ENCODE measurements around the gene CHRND.

The CHRND gene

GRCh38 chr2:232504438-232504837 is 21.5 kb upstream of the CHRND start:
- no peak for DNase-seq (ENCODE audit: low spot score)

DNA sequence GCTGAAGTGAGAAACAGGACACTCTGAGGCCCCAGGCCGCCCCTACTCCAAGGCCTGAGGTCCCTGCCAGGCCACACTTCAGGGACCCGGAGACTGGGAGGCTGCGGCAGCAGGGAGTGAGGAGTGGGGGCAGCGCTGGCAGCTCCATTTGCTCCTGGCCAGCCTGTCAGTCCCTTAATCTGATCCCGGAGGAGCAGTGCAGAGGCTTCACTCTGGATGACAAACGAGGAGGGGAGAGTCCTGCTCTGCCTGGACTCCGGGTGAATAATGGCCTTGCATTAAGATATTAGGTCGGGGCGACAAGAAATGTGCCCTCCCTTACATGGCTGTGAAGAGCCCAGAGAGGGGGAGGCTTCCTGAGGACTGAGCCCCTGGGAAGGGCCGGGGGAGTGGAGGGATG is 20.1 kb upstream of the CHRND start:
- DNase-seq (ENCODE audit: low spot score) = no peak

GRCh38 chr2:232506709-232507108 is 19.3 kb upstream of the CHRND start:
- no peak for DNase-seq (ENCODE audit: low spot score)

GRCh38 chr2:232508251-232508650 is 17.7 kb upstream of the CHRND start:
- no peak for DNase-seq (ENCODE audit: low spot score)

GRCh38 chr2:232511336-232511890 is 14.5 kb upstream of the CHRND start:
- no peak for DNase-seq (ENCODE audit: low spot score)

GRCh38 chr2:232512602-232513001 is 13.4 kb upstream of the CHRND start:
- DNase-seq (ENCODE audit: low spot score) = no peak

GRCh38 chr2:232513353-232513752 is 12.6 kb upstream of the CHRND start:
- no peak for DNase-seq (ENCODE audit: low spot score)

- DNase-seq (ENCODE audit: low spot score) = no peak
Measured at GRCh38 chr2:232515639-232516038, 10.3 kb upstream of the CHRND start.

GRCh38 chr2:232516551-232516950 is 9.4 kb upstream of the CHRND start:
- peak; percentile 13 for DNase-seq (ENCODE audit: low spot score)

GRCh38 chr2:232518844-232519243 is 7.1 kb upstream of the CHRND start:
- DNase-seq (ENCODE audit: low spot score) = no peak

- DNase-seq (ENCODE audit: low spot score) = no peak
Measured at GRCh38 chr2:232519581-232520438, 6.2 kb upstream of the CHRND start, which contains the start of gene PRSS56. Gene PRSS56, plus strand, starts transcription at chr2:232520388. Its CDS starts 211 bp downstream, at chr2:232520599.

DNA sequence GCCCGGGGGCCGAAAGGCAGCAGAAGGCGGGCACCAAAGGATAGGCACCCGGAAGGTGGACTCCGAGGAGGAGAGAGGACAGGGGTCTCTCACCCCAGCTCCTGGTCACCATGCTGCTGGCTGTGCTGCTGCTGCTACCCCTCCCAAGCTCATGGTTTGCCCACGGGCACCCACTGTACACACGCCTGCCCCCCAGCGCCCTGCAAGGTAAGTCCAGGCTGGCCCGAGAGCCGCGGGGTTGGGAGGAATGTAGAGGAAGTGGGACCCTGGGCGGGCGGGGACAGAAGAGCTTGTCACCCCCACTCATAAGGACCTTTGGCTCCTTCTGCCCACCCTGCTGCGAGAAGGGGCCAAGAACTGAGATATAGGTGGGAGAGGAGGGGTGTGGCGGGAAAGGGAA is 5.5 kb upstream of the CHRND start:
- DNase-seq (ENCODE audit: low spot score) = no peak

GRCh38 chr2:232521098-232521497 is 4.9 kb upstream of the CHRND start:
- DNase-seq (ENCODE audit: low spot score) = no peak

GRCh38 chr2:232521959-232522622 is 3.9 kb upstream of the CHRND start:
- DNase-seq (ENCODE audit: low spot score) = peak; percentile 21

DNA sequence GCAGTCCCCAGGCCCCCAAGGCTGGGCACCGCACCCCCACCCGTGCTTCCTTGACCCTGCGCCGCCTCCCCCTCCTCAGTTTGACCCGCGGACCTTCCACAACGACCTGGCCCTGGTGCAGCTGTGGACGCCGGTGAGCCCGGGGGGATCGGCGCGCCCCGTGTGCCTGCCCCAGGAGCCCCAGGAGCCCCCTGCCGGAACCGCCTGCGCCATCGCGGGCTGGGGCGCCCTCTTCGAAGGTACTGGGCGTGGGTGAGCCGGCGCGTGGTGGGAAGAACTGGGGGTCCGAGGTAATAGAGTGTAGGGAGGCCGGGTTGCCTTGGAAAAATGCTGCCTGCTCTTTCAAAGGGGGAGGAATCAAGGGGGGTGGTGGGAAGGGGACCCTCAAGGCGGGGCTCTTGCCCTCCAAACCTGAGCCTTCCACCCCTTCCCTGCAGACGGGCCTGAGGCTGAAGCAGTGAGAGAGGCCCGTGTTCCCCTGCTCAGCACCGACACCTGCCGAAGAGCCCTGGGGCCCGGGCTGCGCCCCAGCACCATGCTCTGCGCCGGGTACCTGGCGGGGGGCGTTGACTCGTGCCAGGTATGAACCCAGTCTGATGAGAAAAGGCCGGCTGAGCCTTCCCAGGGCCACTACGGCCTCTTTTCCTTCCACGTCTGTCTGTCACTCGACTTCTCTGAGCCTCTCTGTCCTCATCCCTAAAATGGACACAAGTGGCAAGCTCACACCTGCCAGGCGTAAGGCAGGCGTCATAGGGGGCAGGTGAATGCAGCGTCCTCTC is 3.1 kb upstream of the CHRND start:
- DNase-seq (ENCODE audit: low spot score) = no peak

- DNase-seq (ENCODE audit: low spot score) = no peak
Measured at GRCh38 chr2:232523402-232523681, 2.6 kb upstream of the CHRND start.

DNA sequence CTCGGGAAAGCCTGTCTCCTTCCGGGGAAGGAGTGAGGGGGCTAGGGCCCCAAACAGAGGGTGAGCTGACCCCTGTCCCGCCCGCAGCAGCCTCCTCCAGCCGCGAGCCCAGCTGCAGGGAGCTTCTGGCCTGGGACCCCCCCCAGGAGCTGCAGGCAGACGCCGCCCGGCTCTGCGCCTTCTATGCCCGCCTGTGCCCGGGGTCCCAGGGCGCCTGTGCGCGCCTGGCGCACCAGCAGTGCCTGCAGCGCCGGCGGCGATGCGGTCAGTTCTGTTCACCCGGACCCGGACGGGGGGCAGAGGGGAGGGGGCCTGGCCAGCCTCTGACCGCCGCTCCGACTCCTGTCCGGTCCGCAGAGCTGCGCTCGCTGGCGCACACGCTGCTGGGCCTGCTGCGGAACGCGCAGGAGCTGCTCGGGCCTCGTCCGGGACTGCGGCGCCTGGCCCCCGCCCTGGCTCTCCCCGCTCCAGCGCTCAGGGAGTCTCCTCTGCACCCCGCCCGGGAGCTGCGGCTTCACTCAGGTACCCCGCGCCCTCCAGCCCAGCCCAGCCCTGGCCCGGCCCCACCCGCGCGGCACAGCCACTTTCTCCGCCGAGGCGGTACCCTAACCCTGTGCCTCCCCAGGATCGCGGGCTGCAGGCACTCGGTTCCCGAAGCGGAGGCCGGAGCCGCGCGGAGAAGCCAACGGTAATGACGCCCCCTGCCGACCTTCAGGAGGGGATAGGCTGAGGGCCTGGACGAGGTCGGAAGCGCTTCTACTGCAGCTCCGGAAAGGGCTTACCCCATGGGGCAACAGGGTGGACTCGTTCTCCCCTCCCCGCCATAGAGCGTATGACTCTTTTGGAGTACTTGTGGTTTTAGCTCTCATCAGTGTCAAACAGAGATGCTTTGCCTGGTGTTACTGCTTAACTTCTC is 2.0 kb upstream of the CHRND start:
- peak; percentile 48 for DNase-seq (ENCODE audit: low spot score)

DNA sequence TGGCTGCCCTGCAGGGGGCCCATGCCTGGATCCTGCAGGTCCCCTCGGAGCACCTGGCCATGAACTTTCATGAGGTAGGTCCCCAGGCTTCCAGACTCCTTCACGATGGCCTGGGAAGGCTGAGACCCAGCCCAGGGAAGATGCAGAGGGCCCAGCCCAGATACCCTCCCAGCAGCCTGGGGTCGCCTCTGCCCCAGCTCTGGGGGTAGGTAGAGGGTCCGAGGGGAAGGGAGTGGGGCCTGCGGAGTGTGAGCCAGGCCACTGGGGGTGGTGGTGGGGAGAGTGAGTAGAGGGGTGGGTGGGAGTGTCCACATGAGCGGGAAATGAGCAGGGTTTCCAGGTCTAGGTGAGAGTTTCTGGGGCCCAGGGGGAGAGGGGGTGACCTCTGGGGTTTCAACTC is 1.2 kb upstream of the CHRND start:
- no peak for DNase-seq (ENCODE audit: low spot score)

DNA sequence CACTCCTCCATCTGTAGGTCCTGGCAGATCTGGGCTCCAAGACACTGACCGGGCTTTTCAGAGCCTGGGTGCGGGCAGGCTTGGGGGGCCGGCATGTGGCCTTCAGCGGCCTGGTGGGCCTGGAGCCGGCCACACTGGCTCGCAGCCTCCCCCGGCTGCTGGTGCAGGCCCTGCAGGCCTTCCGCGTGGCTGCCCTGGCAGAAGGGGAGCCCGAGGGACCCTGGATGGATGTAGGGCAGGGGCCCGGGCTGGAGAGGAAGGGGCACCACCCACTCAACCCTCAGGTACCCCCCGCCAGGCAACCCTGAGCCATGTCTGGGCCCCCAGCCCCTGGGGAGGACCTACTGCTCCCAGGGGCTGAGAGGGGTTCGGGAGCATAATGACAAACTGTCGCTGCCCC is 761 bp upstream of the CHRND start:
- DNase-seq (ENCODE audit: low spot score) = no peak

- DNase-seq (ENCODE audit: low spot score) = no peak
Measured at GRCh38 chr2:232526372-232526941, 497 bp downstream of the CHRND start.

GRCh38 chr2:232527905-232528470 is 2.0 kb downstream of the CHRND start:
- DNase-seq (ENCODE audit: low spot score) = no peak
